ENCODE measurements around the gene ADAMTS16. TPM values are rescaled to one million over a fixed set of nuclear protein-coding genes. Genes with fewer than 3 reads are reported as not detected.

Gene ADAMTS16
- total RNA-seq, 1 experiment from 2014 or later: 0.11 TPM

- no peak overlapping the region for H3K4me3 Mint-ChIP-seq (ENCODE audit: unreplicated experiment)
- H3K4me1 Mint-ChIP-seq (ENCODE audit: low read depth, unreplicated experiment): no peaks in the 10 kb centered on the region
- Histone ChIP-seq H3K4me1 (no peaks in the 10 kb centered on the region), H3K9me3 (no peaks in the 10 kb centered on the region), H3K4me3 (ENCODE audit: low read depth, low read length) (no peak overlapping the region), H3K27me3 (replicated peaks; ENCODE audit: control insufficient read depth, insufficient read depth, low read length) (no peaks in the 10 kb centered on the region), H3K36me3 (ENCODE audit: control insufficient read depth, insufficient read depth, low read length) (no peaks in the 10 kb centered on the region)
- peaks cover 2% of the 10 kb centered on the region for H3K27me3 Mint-ChIP-seq (ENCODE audit: insufficient read depth, unreplicated experiment)
- no peak for TF ChIP-seq CTCF (IDR thresholded peaks at IDR 0.05; ENCODE audit: insufficient read depth in 1 of 2, low read depth in 1 of 2, low read length in 1 of 2, severe bottlenecking in 1 of 2, unreplicated experiment in 1 of 2)
- no peak overlapping the region for H3K27ac Mint-ChIP-seq (ENCODE audit: unreplicated experiment)
- POLR2A ChIA-PET: no interaction called here
- DNase-seq: no peak
- H3K36me3 Mint-ChIP-seq (ENCODE audit: insufficient read depth, unreplicated experiment): no peaks in the 10 kb centered on the region
- H3K9me3 Mint-ChIP-seq (ENCODE audit: unreplicated experiment): no peaks in the 10 kb centered on the region
- intact Hi-C loops (cut with micrococcal nuclease; ENCODE audit: unreplicated experiment): no loop called here
- BruUV-seq (replicated peaks): no TSS peak
- CTCF ChIA-PET: no interaction called here
These were observed 58.7 kb downstream of the ADAMTS16 start for GRCh38 chr5:5198815-5199214.

GRCh38 chr5:5199495-5199894 is 59.4 kb downstream of the ADAMTS16 start:
- Mint-ChIP-seq H3K27ac (ENCODE audit: unreplicated experiment) (no peak overlapping the region), H3K4me1 (ENCODE audit: low read depth, unreplicated experiment) (no peaks in the 10 kb centered on the region), H3K4me3 (ENCODE audit: unreplicated experiment) (no peak overlapping the region), H3K27me3 (ENCODE audit: insufficient read depth, unreplicated experiment) (peaks cover 2% of the 10 kb centered on the region), H3K36me3 (ENCODE audit: insufficient read depth, unreplicated experiment) (no peaks in the 10 kb centered on the region), H3K9me3 (ENCODE audit: unreplicated experiment) (no peaks in the 10 kb centered on the region)
- POLR2A ChIA-PET: no interaction called here
- CTCF ChIA-PET: no interaction called here
- Histone ChIP-seq H3K36me3 (ENCODE audit: control insufficient read depth, insufficient read depth, low read length) (no peaks in the 10 kb centered on the region), H3K9me3 (no peaks in the 10 kb centered on the region), H3K4me1 (no peaks in the 10 kb centered on the region), H3K27me3 (replicated peaks; ENCODE audit: control insufficient read depth, insufficient read depth, low read length) (no peaks in the 10 kb centered on the region), H3K4me3 (ENCODE audit: low read depth, low read length) (no peak overlapping the region)
- TF ChIP-seq CTCF (IDR thresholded peaks at IDR 0.05; ENCODE audit: insufficient read depth in 1 of 2, low read depth in 1 of 2, low read length in 1 of 2, severe bottlenecking in 1 of 2, unreplicated experiment in 1 of 2): no peak
- intact Hi-C loops (cut with micrococcal nuclease; ENCODE audit: unreplicated experiment): no loop called here
- BruUV-seq (replicated peaks): no TSS peak
- DNase-seq: no peak

- no peaks in the 10 kb centered on the region for H3K36me3 ChIP-seq (ENCODE audit: control insufficient read depth, insufficient read depth, low read length)
- Mint-ChIP-seq H3K4me3 (ENCODE audit: unreplicated experiment) (no peak overlapping the region), H3K27ac (ENCODE audit: unreplicated experiment) (no peak overlapping the region), H3K27me3 (ENCODE audit: insufficient read depth, unreplicated experiment) (peaks cover 2% of the 10 kb centered on the region), H3K36me3 (ENCODE audit: insufficient read depth, unreplicated experiment) (no peaks in the 10 kb centered on the region), H3K4me1 (ENCODE audit: low read depth, unreplicated experiment) (no peaks in the 10 kb centered on the region), H3K9me3 (ENCODE audit: unreplicated experiment) (no peaks in the 10 kb centered on the region)
- no peak for TF ChIP-seq CTCF (IDR thresholded peaks at IDR 0.05; ENCODE audit: insufficient read depth in 1 of 2, low read depth in 1 of 2, low read length in 1 of 2, severe bottlenecking in 1 of 2, unreplicated experiment in 1 of 2)
- H3K4me3 ChIP-seq (ENCODE audit: low read depth, low read length): no peak overlapping the region
- DNase-seq: no peak
- ChIA-PET CTCF (no interaction called here), POLR2A (no interaction called here)
- BruUV-seq (replicated peaks): no TSS peak
- intact Hi-C loops (cut with micrococcal nuclease; ENCODE audit: unreplicated experiment): no loop called here
- no peaks in the 10 kb centered on the region for H3K9me3 ChIP-seq
- H3K27me3 ChIP-seq (replicated peaks; ENCODE audit: control insufficient read depth, insufficient read depth, low read length): no peaks in the 10 kb centered on the region
- no peaks in the 10 kb centered on the region for H3K4me1 ChIP-seq
These were observed 60.0 kb downstream of the ADAMTS16 start for GRCh38 chr5:5200133-5200532.

Measured in Caco-2 (cell line).